Ovary (tissue), 9 donors: ENCODE measurements around the gene GLDN. TPM values are rescaled to one million over a fixed set of nuclear protein-coding genes. Genes with fewer than 3 reads are reported as not detected.

Source experiments
- DNase-seq, 5 donors: peaks; one replicate each; pipeline ENCODE4 v3.0.0-alpha.2; 2019 to 2020
- H3K27ac ChIP-seq, 2 donors: fragments of 200-600 bp; one replicate each; pipeline versions ENCODE4 v1.5.1 to v1.8.0; 2019 to 2022
- H3K27me3 ChIP-seq: fragments of 200-600 bp; one replicate; pipeline ENCODE4 v1.8.0; 2022
- H3K36me3 ChIP-seq: fragments of 200-600 bp; sonication (generic); one replicate; pipeline ENCODE4 v1.5.1; 2019
- H3K4me1 ChIP-seq: one replicate; pipeline ENCODE4 v1.8.1; 2013; ENCODE audit warnings: mild to moderate bottlenecking, moderate library complexity; ENCODE audit not compliant: insufficient read depth
- H3K4me3 ChIP-seq: fragments of 200-600 bp; sonication (generic); one replicate; pipeline ENCODE4 v1.5.1; 2017
- H3K9me3 ChIP-seq, 2 donors: fragments of 200-600 bp in 1 of 2; sonication (generic) in 1 of 2; one replicate each; pipeline versions ENCODE4 v1.5.1 to v1.8.1; 2013 to 2019; ENCODE audit warnings: mild to moderate bottlenecking in 1 of 2, moderate library complexity in 1 of 2
- EP300 ChIP-seq: sonication (generic); formaldehyde crosslinking; IDR thresholded peaks from one replicate; pipeline ENCODE4 v1.6.1; 2017; ENCODE audit warnings: antibody characterized with exemption
- POLR2A ChIP-seq: fragments of 450-650 bp; IDR thresholded peaks from one replicate; pipeline ENCODE4 v1.6.1; 2017; ENCODE audit warnings: antibody characterized with exemption, mild to moderate bottlenecking, moderate library complexity
- WGBS, 3 donors: extraction: QIAGEN DNeasy Blood & Tissue Kit in 1 of 3; methylation state at CpG; one replicate each; pipeline versions ENCODE4 v1.1.5 to v1.1.7; 2013 to 2017; 5-methylcytosine and 5-hydroxymethylcytosine counted together
- intact Hi-C, 4 donors: fragments of 100-400 bp; cut with DNase I; formaldehyde crosslinking; loops; one replicate each; pipeline versions ENCODE4 v1.11.0 to v1.15.1; 2022 to 2023
- polyA plus RNA-seq, 2 donors: library from polyadenylated mRNA; stranded (reverse); fragments of 200-250 nt in 1 of 2; fragments of 350-450 nt in 1 of 2; fragmentation: Illumina TruSeq in 1 of 2; extraction: RNeasy Lipid Tissue Mini Kit (QIAGEN cat#74804) in 1 of 2; gene quantifications; one replicate each; pipeline ENCODE4 v1.2.3, GENCODE V29; 2013 to 2014
- total RNA-seq, 7 donors: library from RNA; depleted of rRNA in 2 of 7; stranded (reverse); fragments of >200 nt in 2 of 7; fragmentation: NEBNext Ultra II Directional in 3 of 7; extraction: Animal tissue kit (Norgen Biotek cat#: 25700) in 3 of 7; gene quantifications; one replicate each; pipeline versions ENCODE4 v1.1.0 to v1.2.4, GENCODE V29; 2016 to 2023
- TF ChIP-seq, protein P1 (sequence below), 3 donors: fragments of 450-650 bp in 2 of 3; fragments of 200-600 bp in 1 of 3; IDR thresholded peaks; one replicate each; pipeline versions ENCODE4 v1.5.1 to v1.8.0; 2016 to 2022; ENCODE audit warnings: antibody characterized with exemption in 3 of 3, mild to moderate bottlenecking in 1 of 3
- donor health status: DM: no; HTN: no; CAD: no; lungs with moderate emphysema.
- donor health status: DM: no; HTN: no; CAD: no.
- donor health status: Bipolar disorder and iron deficiency.
- donor health status: DM: yes; HTN: yes; CAD: no.
- donor health status: DM: no; HTN: no; CAD: no.
- donor health status: DM: yes; HTN: yes; CAD: no.

GLDN gene
- total and polyA plus RNA-seq, 9 donors = 0.33 to 10.3 (median 2.3) TPM; not detected in 1

DNA sequence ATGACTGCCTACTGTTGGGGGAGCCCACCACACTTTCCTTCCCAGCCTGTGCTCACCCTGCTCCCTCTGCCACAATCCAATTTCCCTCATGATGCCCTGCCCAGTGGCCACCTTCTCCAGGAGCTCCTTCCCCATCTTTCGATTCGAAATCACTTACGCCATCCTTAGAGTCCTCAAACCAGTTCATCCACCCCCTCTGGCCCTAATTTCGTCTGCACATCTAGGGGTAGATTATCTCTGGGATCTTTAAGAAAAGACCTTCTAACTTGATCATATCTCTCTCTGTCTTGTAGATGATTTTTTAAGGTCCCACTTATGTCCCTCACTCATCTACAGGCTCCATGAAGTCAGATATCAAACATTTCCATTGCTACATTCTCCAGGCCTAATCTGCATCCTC is 20.1 kb upstream of the GLDN start:
- DNase-seq = no peak
- no peaks in the 10 kb centered on the region for H3K36me3 ChIP-seq
- intact Hi-C loops = no loop called here
- TF ChIP-seq, protein P1, sequence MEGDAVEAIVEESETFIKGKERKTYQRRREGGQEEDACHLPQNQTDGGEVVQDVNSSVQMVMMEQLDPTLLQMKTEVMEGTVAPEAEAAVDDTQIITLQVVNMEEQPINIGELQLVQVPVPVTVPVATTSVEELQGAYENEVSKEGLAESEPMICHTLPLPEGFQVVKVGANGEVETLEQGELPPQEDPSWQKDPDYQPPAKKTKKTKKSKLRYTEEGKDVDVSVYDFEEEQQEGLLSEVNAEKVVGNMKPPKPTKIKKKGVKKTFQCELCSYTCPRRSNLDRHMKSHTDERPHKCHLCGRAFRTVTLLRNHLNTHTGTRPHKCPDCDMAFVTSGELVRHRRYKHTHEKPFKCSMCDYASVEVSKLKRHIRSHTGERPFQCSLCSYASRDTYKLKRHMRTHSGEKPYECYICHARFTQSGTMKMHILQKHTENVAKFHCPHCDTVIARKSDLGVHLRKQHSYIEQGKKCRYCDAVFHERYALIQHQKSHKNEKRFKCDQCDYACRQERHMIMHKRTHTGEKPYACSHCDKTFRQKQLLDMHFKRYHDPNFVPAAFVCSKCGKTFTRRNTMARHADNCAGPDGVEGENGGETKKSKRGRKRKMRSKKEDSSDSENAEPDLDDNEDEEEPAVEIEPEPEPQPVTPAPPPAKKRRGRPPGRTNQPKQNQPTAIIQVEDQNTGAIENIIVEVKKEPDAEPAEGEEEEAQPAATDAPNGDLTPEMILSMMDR (IDR thresholded peaks at IDR 0.05) = no peak
- TF ChIP-seq EP300 (no peak), POLR2A (no peak)
- no peaks in the 10 kb centered on the region for H3K4me1 ChIP-seq
- no peak overlapping the region for H3K4me3 ChIP-seq
- no peak overlapping the region for H3K27ac ChIP-seq
- H3K9me3 ChIP-seq = no peaks in the 10 kb centered on the region
- WGBS, 3 donors = 73 to 96% (median 83%) methylated on average over 4 of the region's 4 CpGs
- H3K27me3 ChIP-seq = no peaks in the 10 kb centered on the region

- Histone ChIP-seq H3K4me3 (no peak overlapping the region), H3K27ac (no peak overlapping the region), H3K9me3 (no peaks in the 10 kb centered on the region), H3K4me1 (no peaks in the 10 kb centered on the region), H3K36me3 (no peaks in the 10 kb centered on the region), H3K27me3 (no peaks in the 10 kb centered on the region)
- WGBS, 3 donors = 94 to 97% (median 96%) methylated on average over 1 of the region's 1 CpG
- DNase-seq = no peak
- intact Hi-C loops = no loop called here
- TF ChIP-seq POLR2A (no peak), EP300 (no peak)
- TF ChIP-seq, protein P1 (IDR thresholded peaks at IDR 0.05) = no peak
These were observed 18.7 kb upstream of the GLDN start for GRCh38 chr15:51322621-51323296.

DNA sequence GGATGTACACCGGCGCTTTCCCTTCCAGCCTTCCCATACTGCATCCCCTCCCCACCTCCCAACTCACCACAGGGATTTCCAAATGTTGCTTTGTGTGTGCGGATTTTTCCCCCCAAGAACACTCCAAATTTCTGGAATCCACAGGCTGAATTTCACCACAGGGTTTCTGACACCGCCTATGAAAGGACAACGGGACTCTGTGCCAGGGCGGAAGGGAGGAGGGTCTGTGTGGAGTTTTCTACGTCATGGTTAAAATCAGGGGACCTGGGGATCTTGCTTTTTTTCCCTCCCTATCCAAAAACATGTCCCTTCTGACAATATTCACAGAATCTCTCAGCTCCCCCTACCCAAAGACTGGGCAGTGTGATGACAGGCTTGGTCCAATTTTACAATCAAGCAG is 17.7 kb upstream of the GLDN start:
- TF ChIP-seq, protein P1 (IDR thresholded peaks at IDR 0.05) = no peak
- TF ChIP-seq POLR2A = no peak
- no peak for TF ChIP-seq EP300
- 79 to 84% (median 82%) methylated on average over 7 of the region's 7 CpGs for WGBS, 3 donors
- intact Hi-C loops = no loop called here
- no peaks in the 10 kb centered on the region for H3K36me3 ChIP-seq
- no peak for DNase-seq
- H3K4me3 ChIP-seq = no peak overlapping the region
- no peaks in the 10 kb centered on the region for H3K4me1 ChIP-seq
- no peak overlapping the region for H3K27ac ChIP-seq
- H3K27me3 ChIP-seq = no peaks in the 10 kb centered on the region
- H3K9me3 ChIP-seq = peaks cover 0 to 3% of the 10 kb centered on the region in 2 donors

- Histone ChIP-seq H3K9me3 (peaks cover 0 to 3% of the 10 kb centered on the region in 2 donors), H3K27me3 (no peaks in the 10 kb centered on the region), H3K36me3 (no peaks in the 10 kb centered on the region), H3K27ac (no peak overlapping the region), H3K4me3 (no peak overlapping the region), H3K4me1 (no peaks in the 10 kb centered on the region)
- no peak for TF ChIP-seq POLR2A
- no peak for TF ChIP-seq EP300
- TF ChIP-seq, protein P1 (IDR thresholded peaks at IDR 0.05) = no peak
- intact Hi-C loops = no loop called here
- WGBS, 3 donors = 98 to 100% (median 98%) methylated on average over 3 of the region's 3 CpGs
- DNase-seq = no peak
These were observed 16.3 kb upstream of the GLDN start for GRCh38 chr15:51325167-51325566.
